Left renal pelvis (tissue), 4 donors: ENCODE data around the gene LRRC7. TPM values are rescaled to one million over a fixed set of nuclear protein-coding genes. Genes with fewer than 3 reads are reported as not detected.
"Not testable (repeated sequence)": the region's sequence is repeated elsewhere in the genome, so short reads cannot be mapped to it uniquely, and the experiment has no call there.

ENCODE experiments used
- DNase-seq, 4 donors: peaks; one replicate each; pipeline ENCODE4 v3.0.0-alpha.2; 2013; ENCODE audit warnings: low read depth in 4 of 4, low spot score in 3 of 4
- polyA plus RNA-seq, 4 donors: library from polyadenylated mRNA; unstranded; fragments of 120-200 nt; gene quantifications; one replicate each; pipeline ENCODE4 v1.2.1, GENCODE V29; 2013; ENCODE audit not compliant: insufficient read length in 4 of 4

Gene LRRC7
- polyA plus RNA-seq, 4 donors = 6.3 to 25.8 (median 11.5) TPM

DNA sequence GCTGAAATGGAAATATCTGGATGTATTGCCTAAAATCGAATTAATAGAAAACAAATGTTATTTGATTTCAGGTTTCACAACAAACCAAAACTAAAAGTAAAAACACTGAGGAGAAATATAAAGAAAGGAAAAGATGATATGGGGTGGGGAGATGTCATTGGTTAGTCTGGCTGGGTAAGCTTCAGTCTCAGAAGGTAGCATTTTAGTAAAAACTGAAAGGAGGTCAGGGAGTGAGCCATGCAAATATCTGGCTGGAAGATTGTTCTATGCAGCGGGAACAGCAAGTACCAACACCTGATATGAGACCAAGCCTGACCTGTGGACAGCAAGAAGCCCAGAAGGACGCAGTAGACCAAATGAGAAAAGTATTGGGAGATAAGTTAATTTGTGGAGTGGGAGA is 373.1 kb downstream of the LRRC7 start:
- no peak for DNase-seq

DNA sequence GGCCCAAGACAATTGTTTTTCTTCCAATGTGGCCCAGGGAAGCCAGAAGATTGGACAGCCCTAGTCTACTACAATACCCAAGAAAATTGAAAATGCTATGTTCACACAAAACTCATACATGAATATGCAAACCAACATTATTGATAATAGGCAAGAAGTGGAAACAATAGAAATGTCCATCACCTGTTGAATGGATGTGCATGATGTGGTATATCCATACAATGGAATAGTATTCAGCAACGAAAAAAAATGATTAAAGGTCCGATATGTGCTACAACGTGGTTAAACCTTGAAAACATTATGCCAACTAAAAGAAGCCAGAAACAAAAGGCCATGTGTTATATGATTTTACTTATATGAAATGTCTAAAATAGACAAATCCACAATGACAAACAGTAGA is 375.3 kb downstream of the LRRC7 start:
- no peak for DNase-seq

DNA sequence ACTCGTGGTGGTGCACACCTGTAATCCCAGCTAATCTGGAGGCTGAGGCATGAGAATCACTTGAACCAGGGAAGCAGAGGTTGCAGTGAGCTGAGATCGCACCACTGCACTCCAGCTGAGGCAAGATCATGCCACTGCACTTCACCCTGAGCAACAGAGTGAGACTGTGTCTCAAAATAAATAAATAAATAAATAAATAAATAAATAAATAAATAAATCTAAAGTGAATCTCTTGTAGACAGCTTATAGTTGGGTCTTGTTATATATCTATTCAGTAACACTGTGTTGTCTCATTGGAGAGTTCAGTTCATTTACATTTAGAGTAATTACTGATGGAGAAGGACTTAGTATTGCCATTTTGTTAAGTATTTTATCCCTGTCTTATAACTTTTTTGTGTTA is 379.2 kb downstream of the LRRC7 start:
- DNase-seq = no peak

DNA sequence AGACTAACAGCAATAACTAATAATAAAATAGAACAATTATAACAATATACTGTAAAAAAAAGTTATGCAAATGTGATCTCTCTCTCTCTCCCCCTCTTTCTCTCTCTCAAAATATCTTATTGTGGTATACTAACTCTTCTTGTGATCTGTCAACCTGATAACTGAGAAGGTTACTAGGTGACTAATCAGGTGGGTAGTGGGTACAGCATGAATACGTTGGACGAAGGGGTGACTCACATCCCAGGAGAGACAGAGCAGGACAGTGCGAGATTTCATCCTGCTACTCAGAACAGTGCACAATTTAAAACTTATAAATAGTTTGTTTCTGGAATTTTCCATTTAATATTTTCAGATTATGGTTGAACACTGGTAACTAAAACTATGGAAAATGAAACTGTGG is 380.1 kb downstream of the LRRC7 start:
- DNase-seq = no peak

DNA sequence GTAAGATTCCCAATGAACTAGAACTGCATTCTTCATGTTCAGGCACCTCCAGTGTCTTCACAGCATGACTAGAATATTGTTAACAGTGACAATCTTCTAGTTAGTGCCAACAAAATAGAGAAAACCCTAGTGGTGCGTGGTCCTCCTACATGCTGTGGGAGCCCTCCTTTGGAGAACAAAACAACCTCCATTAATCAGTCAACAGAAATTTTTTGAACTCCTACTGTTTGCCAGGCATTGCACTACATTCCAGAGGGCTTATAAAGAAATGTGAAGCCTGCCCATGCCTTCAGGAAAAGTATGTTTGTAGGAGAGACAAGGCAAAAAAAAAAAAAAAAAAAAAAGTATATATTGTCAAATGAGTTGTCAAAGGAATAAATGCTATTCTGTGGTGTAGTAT is 385.0 kb downstream of the LRRC7 start:
- no peak for DNase-seq

DNA sequence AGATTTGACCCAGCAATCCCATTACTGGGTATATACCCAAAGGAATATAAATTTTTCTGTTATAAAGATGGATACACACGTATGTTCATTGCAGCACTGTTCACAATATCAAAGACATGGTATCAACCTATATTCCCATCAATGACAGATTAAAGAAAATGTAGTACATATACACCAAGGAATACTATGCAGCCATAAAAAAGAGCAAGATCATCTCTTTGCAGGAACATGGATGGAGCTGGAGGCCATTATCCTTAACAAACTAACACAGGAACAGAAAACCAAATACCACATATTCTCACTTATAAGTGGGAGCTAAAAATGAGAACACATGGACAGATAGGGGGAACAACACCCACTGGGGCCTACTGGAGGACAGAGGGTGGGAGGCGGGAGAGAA is 394.7 kb downstream of the LRRC7 start:
- DNase-seq = not testable (repeated sequence)

DNA sequence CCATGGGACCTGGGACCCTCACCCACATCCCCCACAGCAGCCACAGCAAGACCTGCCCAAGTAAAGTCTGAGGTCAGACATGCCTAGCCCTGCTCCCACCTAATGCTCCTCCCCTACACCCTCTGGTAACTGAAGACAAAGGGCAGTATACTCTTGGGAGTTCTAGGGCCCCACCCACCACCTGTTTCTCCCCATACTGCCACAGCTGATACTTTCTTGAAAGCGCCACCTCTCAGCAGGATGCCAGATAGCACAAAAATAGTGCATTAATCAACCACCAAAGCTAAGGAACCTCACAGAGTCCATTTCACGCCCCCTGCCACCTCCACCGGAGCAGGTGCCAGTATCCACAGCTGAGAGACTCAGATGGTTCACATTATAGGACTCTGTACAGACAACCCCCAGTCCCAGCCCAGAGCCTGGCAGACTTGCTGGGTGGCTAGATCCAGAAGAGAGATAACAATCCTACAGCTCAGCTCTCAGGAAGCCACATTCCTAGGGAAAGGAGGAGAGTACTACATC is 399.6 kb downstream of the LRRC7 start:
- no peak for DNase-seq

DNA sequence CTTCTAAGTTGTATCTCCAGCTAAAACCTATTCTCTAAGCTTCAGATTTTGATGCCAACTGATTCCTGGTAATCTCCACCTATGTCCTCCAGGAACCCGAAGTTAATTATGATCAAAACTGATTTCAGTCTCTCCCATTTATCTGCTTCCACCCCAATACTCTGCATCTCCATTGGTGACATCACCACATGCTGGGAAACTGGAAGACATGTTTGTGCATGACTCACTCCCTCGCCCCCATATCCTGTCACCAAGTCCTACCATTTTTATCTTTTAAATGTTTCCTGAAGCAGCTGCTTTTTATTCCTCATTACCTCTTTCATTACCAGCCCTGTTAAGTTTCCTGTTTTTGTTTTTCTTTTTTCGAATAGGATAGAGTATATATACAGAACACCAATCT is 409.2 kb downstream of the LRRC7 start:
- DNase-seq = no peak

DNA sequence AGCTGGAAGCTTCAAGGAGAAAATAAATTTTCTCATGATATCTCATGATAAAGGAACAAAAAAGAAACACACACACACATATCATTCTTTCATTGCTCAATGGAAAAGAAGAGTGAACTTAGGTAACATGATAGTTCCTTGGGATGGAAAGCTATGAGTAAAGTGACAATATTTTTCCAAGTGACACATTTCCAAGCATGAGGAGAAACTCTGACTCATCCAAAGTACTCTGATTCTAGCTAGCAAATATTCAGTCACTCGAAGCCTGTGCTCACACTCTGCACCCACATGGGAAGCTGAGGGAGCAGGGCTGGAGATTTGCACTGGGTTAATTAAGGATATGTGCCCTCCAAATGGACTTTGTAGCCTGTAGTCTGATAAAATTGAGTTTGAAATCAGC is 415.3 kb downstream of the LRRC7 start:
- DNase-seq = no peak

DNA sequence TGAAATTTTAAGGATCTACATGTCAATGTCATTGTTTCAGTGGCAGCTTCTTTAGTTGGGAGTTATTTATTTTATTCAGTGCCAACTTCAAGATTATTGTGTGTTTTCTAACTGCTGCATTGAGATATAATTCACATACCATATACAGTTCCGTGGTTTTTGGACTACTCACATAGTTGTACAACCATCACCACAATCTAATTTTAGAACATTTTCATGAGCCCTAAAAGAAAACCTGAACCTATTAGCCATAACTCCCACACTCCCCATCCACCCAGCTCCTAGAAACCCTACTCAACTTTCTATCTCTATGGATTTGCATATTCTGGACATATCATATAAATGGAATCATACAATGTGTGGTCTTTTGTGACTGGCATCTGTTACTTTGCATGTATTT is 417.7 kb downstream of the LRRC7 start:
- no peak for DNase-seq

DNA sequence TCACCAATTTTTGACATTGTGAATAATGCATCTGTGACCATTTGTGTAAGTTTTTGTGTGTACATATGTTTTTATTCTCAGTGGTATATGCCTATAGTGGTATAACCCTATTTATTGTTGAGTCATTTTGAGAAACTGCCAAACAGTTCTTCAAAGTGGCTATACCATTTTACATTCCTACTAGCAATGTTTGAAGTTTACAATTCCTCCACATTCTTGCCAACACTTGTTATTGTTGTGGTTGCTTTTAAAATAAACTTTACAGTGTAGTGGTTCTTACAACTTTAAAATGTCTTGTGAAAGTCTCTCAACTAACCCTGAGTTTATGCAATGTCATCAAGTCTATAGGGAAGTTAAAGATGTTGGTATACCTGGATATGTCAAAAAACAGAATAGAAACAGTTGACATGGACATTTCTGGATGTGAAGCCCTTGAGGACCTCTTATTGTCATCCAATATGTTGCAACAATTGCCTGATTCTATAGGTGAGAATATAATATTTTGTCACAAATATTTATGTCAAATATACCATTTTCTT is 418.2 kb downstream of the LRRC7 start:
- DNase-seq = no peak

DNA sequence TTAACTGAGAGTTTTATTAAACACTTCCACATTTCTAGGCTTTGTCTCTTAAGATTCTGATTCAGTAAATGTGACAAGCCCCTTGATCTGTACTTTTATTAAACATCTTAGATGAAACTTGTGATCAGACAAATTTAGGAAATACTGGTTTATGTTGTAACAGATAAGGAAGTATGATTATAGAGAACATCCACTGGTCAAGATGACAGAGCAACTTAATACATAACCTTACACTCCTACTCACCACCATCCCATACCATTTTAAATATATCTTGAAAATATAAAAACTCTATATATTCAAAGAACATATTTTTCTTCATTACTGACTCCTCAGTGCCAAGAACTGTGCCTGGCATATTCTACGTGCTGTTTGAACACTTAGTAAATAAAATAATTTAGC is 420.2 kb downstream of the LRRC7 start:
- no peak for DNase-seq

DNA sequence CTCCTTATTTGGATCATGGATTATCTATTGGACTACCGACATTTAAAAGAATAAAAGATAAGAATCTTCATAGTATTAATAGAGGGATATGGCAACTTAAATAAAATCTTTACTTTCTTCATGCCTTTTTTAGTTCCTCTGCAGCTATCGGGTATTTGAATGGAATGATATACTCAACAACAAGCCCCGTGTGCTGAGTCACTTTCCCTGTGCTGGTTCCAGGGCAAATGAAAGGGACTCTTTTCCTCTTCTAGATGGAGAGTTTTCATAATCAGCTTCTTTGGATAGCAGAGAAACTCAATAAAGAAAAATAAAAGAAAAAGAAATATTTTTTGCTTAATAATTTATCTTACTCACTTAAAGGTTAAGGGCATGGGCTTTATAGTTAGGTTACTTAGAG is 423.9 kb downstream of the LRRC7 start:
- no peak for DNase-seq

DNA sequence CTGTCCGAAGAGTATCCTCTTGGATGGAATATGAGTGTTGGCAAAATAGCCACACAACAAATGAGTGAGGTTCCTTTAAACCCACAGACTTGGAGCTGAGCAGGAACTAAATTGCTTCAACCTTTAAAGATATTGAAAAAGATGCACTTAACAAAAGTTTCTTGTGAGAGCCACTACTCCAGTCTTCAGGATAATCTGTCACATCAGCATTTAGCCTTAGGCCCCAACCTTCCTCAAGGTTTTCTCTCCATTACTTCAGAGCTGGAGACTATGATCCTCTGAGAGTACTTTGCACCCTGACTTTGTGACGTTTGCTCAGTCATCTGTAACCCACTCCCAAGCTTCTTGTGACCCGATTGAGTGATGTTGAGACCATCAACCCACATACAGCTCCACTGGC is 424.9 kb downstream of the LRRC7 start:
- no peak for DNase-seq

DNA sequence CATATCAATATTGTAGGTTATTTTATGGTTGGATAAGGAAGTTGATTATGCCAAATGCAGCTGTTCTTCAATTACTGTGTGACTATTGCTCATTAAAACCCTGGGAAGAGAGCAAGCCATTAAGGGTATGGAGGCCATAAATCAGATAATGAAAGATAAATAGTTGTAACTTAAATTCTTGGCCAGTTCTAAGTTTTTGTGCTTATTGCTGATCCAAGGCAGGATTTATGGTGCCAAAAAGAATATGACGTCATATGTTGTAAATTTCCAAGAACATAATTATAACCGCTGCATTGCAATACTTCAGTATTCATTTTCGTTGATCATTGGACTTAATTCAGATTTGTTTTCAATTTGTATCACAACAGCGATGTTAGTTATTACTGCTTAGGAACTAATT is 426.1 kb downstream of the LRRC7 start:
- DNase-seq = peak in 1 of 4 donors; percentile 22

DNA sequence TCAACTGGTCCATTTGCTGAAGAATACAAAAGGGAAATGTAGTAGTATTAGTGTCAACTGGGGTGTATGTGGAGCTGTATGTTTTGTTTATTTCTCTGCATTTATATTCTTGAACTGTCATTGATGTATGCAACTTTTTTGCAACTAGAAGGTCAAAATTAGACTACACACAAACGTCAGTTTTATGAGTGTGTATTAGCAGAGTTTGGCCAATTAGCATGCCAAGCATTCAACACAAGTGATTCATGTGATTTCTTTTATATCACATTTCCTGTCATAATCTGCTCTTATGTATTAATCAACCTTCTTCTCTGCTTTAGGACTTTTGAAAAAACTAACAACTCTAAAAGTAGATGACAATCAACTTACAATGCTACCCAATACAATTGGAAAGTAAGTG is 426.5 kb downstream of the LRRC7 start:
- DNase-seq = no peak

DNA sequence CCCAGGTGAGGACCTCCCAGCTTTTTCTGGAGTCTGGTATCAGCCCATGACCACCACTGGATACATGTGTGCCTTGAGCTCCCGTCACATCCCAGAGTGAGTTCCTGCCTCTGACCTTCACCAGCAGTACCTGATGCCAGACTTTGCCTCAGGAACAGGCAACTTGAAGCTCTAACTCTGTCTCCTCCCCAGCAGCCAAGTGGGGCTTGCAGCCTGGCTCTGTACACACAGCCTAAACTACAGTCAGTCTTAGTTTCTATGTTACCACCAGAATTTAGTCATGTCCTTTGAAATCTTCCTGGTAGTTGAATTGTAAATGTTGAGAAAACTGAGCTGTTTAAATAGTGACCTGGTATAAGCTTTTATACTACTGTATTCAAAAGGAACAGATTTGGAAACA is 431.1 kb downstream of the LRRC7 start:
- DNase-seq = no peak

DNA sequence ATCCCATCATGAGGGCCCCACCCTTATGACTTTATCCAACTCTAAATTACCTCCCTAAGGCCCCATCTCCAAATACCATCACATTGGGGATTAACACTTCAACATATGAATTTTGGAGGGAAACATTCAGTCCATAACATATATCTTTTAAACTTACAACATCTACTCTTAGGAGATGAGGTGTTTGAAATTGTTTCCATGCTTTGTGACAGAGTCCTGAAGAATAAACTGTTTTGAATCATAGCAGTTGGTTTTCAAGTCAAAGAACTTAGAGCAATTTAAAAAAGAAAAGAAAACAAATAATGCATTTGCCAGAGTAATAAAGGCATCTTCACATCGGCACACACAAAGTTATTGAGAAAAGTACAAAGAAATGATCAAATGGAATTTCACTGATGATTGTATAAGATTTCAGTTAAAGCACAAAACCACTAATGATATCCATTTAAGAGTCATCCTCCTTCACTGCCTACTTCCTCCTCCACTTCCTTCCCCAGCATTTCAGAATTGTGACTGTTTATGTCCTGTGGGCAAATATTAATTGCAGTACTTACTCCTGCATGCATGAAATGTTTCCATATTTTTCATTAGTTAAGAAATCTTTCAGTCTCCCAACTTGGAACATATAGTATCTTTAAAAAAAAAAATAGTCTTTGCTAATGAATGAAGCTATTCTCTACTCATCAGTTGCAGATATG is 435.6 kb downstream of the LRRC7 start:
- DNase-seq = no peak

DNA sequence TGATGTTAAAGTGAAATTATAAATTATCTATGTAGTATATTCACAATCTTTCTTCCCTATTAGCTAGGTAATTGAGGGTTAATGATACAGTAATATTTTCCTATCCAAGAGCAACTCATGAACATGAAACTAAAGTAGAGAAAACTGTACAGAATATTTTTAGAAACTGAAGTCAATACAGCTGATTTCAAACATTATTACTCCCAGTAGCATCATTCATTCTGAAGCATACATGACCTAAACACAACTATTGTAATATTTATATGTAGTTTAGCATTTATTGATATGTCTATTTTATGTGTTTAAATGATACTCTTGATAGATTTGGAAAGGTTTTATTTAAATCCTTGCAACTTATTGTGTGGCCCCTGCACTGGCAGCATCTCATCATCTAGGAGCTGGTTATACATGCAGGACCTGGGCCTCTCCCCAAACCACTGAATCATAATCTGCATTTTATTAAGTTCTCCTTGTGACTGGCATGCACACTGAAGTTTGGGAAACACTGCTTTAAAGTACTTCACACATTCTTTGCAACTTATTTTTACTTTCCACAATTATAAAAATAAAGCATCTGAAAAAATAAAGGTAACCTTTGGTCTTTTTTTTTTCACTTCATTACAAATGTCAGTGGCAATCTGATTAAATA is 437.8 kb downstream of the LRRC7 start:
- DNase-seq = no peak

DNA sequence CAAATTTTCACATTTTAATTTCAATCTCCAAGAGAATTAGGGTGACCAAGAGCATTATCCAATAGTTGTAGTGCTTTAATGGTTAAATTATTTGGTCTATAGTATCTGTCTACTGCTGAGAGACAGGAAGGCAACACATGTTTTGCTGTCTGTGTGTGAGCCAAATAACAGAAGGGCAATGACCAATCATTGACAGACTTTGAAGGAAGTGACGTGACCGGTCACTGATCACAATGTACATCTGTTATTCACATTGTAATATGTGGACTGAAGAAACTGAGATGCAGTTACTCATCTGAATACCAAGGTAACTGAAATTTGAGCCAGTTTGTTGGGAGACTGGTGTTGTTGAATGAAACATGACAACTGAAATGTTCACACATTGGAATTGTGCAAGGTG is 440.9 kb downstream of the LRRC7 start:
- DNase-seq = no peak

DNA sequence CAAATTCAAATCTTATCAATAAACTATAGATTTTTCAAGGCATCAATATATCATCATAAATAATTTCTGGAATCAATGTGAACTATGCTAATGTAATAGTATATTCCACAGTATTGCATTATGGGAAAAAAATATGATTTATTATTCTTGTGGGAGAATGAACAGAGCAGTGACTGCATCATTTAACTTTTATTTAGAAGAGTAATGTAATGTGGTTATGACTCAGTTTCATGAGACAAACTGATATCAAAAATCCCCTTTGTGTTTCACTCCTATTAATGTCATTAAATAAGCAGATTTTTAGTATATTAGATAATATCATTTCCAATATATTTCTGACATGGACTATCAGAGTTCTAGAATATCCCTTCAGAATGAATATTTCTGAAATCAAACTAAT is 450.0 kb downstream of the LRRC7 start:
- no peak for DNase-seq

DNA sequence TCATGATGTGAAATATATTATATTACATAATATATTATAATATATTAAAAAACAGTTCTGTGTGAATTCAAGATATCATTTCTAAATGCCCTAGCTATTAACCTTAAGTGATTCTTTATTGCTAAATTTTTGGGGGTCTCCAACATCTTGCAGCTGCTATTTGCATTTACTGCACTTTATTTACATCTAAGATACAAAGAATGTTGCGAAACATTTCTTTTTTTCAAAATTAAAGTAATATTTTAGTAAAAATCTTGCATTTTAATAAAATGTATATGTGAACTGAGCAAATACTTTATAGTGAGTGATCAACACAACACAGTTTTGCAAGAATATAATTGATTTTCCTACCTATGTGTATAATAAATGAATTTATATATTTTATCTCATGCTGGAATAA is 456.6 kb downstream of the LRRC7 start:
- no peak for DNase-seq
